Breast epithelium (tissue), 4 donors: Measurements from ENCODE around the gene MYH3. TPM values are rescaled to one million over a fixed set of nuclear protein-coding genes. Genes with fewer than 3 reads are reported as not detected.
"Not testable (repeated sequence)": the region's sequence is repeated elsewhere in the genome, so short reads cannot be mapped to it uniquely, and the experiment has no call there.

Source experiments
- DNase-seq, 2 donors: peaks; one replicate each; pipeline ENCODE4 v3.0.0-alpha.2; 2019; ENCODE audit warnings: low spot score in 2 of 2
- H3K27ac ChIP-seq, 2 donors: fragments of 200-600 bp; sonication (generic) in 1 of 2; one replicate each; pipeline ENCODE4 v1.5.1; 2016 to 2019; ENCODE audit warnings: mild to moderate bottlenecking in 1 of 2
- H3K27me3 ChIP-seq, 2 donors: fragments of 200-600 bp; sonication (generic) in 1 of 2; one replicate each; pipeline versions ENCODE4 v1.5.1 to v1.6.0; 2017 to 2019; ENCODE audit warnings: control low read depth in 1 of 2, mild to moderate bottlenecking in 1 of 2
- H3K36me3 ChIP-seq: fragments of 200-600 bp; one replicate; pipeline ENCODE4 v1.5.1; 2019
- H3K4me1 ChIP-seq, 2 donors: fragments of 200-600 bp; sonication (generic); one replicate each; pipeline ENCODE4 v1.5.1; 2016 to 2019; ENCODE audit warnings: control low read depth in 1 of 2
- H3K4me3 ChIP-seq, 3 donors: fragments of 200-600 bp; sonication (generic); 1 replicate in 2 of 3; 2 replicates in 1 of 3; pipeline ENCODE4 v1.5.1; 2016 to 2019; ENCODE audit warnings: mild to moderate bottlenecking in 3 of 3, moderate library complexity in 2 of 3
- H3K9me3 ChIP-seq, 2 donors: fragments of 200-600 bp; sonication (generic) in 1 of 2; one replicate each; pipeline ENCODE4 v1.5.1; 2016 to 2019; ENCODE audit warnings: control low read depth in 1 of 2
- CTCF ChIP-seq, 3 donors: fragments of 450-650 bp; IDR thresholded peaks; one replicate each; pipeline ENCODE4 v1.5.1; 2016 to 2017; ENCODE audit warnings: antibody characterized with exemption in 3 of 3, mild to moderate bottlenecking in 3 of 3, moderate library complexity in 3 of 3
- POLR2A ChIP-seq: fragments of 450-650 bp; IDR thresholded peaks from one replicate; pipeline ENCODE4 v1.6.1; 2016; ENCODE audit warnings: antibody characterized with exemption, mild to moderate bottlenecking, moderate library complexity
- POLR2AphosphoS5 ChIP-seq, 3 donors: sonication (generic); formaldehyde crosslinking; IDR thresholded peaks; one replicate each; pipeline ENCODE4 v1.6.1; 2017; ENCODE audit warnings: antibody characterized with exemption in 3 of 3
- intact Hi-C: fragments of 100-400 bp; cut with DNase I; formaldehyde crosslinking; loops from one replicate; pipeline ENCODE4 v1.15.1; 2023; ENCODE audit warnings: low total_unique reads
- total RNA-seq, 3 donors: library from RNA; depleted of rRNA; stranded (reverse); fragments of >200 nt; gene quantifications; one replicate each; pipeline ENCODE4 v1.1.0, GENCODE V29; 2016

MYH3 gene
- total RNA-seq, 3 donors from 2014 or later, result 0.80 to 2.9 (median 2.2) TPM

GRCh38 chr17:10697092-10698081 is 40.3 kb upstream of the MYH3 start, which contains the start of the genes ADPRM and SCO1:
Gene ADPRM, plus strand, starts transcription at chr17:10697594. Its CDS starts 7,333 bp downstream, at chr17:10704927.
Gene SCO1, minus strand, starts transcription at chr17:10697533. Its CDS starts 26 bp downstream, at chr17:10697507.
- TF ChIP-seq POLR2A, result peak; percentile 84
- peak in 1 of 3 donors; percentile 28 for TF ChIP-seq CTCF (IDR thresholded peaks at IDR 0.05)
- TF ChIP-seq POLR2AphosphoS5 (IDR thresholded peaks at IDR 0.05), result peak; percentile 89 to 97 (median 93)
- H3K4me1 ChIP-seq, result no peaks in the 10 kb centered on the region
- intact Hi-C loops, result no loop called here
- H3K9me3 ChIP-seq, result no peaks in the 10 kb centered on the region
- DNase-seq, result peak; percentile 87 to 88
- H3K36me3 ChIP-seq, result no peaks in the 10 kb centered on the region
- peak within 1 kb of the TSS; percentile 95 to 96 for H3K27ac ChIP-seq
- peak within 1 kb of the TSS; percentile 87 to 99 (median 96) for H3K4me3 ChIP-seq
- H3K27me3 ChIP-seq, result no peaks in the 10 kb centered on the region

- H3K27me3 ChIP-seq, H3K9me3 ChIP-seq, DNase-seq, intact Hi-C loops, H3K4me1 ChIP-seq, H3K36me3 ChIP-seq, H3K27ac ChIP-seq: not testable (repeated sequence)
- peak overlapping the region; percentile 87 to 99 (median 96) for H3K4me3 ChIP-seq
Measured at GRCh38 chr17:10695875-10696407, 38.8 kb upstream of the MYH3 start.

- Histone ChIP-seq H3K9me3 (no peaks in the 10 kb centered on the region), H3K27me3 (no peaks in the 10 kb centered on the region), H3K27ac (no peak overlapping the region), H3K4me3 (no peak overlapping the region), H3K4me1 (no peaks in the 10 kb centered on the region), H3K36me3 (peaks cover 13% of the 10 kb centered on the region)
- intact Hi-C loops, result no loop called here
- no peak for DNase-seq
- TF ChIP-seq CTCF (IDR thresholded peaks at IDR 0.05), result no peak
- no peak for TF ChIP-seq POLR2AphosphoS5 (IDR thresholded peaks at IDR 0.05)
- no peak for TF ChIP-seq POLR2A
Measured at GRCh38 chr17:10687499-10687898, 30.4 kb upstream of the MYH3 start.

- Histone ChIP-seq H3K36me3 (peaks cover 17% of the 10 kb centered on the region), H3K4me1 (no peaks in the 10 kb centered on the region), H3K27me3 (no peaks in the 10 kb centered on the region), H3K4me3 (no peak overlapping the region), H3K9me3 (no peaks in the 10 kb centered on the region), H3K27ac (no peak overlapping the region)
- intact Hi-C loops, result no loop called here
- DNase-seq, result no peak
- no peak for TF ChIP-seq CTCF (IDR thresholded peaks at IDR 0.05)
- no peak for TF ChIP-seq POLR2A
- no peak for TF ChIP-seq POLR2AphosphoS5 (IDR thresholded peaks at IDR 0.05)
Measured at GRCh38 chr17:10683853-10684252, 26.7 kb upstream of the MYH3 start.

GRCh38 chr17:10681866-10682446 is 24.8 kb upstream of the MYH3 start:
- intact Hi-C loops, result no loop called here
- no peaks in the 10 kb centered on the region for H3K4me1 ChIP-seq
- no peak for TF ChIP-seq POLR2A
- TF ChIP-seq POLR2AphosphoS5 (IDR thresholded peaks at IDR 0.05), result no peak
- no peak for TF ChIP-seq CTCF (IDR thresholded peaks at IDR 0.05)
- peaks cover 17% of the 10 kb centered on the region for H3K36me3 ChIP-seq
- no peak for DNase-seq
- H3K9me3 ChIP-seq, result no peaks in the 10 kb centered on the region
- H3K4me3 ChIP-seq, result no peak overlapping the region
- no peak overlapping the region for H3K27ac ChIP-seq
- no peaks in the 10 kb centered on the region for H3K27me3 ChIP-seq
